GM18907 (cell line): ENCODE measurements around the gene DGCR8.

Source experiments
- ATAC-seq: cut with Tn5 transposase; IDR thresholded peaks from one replicate; pipeline ENCODE4 v1.9.1; 2021; ENCODE audit warnings: mild to moderate bottlenecking, moderate library complexity; ENCODE audit not compliant: unreplicated experiment

Gene DGCR8

DNA sequence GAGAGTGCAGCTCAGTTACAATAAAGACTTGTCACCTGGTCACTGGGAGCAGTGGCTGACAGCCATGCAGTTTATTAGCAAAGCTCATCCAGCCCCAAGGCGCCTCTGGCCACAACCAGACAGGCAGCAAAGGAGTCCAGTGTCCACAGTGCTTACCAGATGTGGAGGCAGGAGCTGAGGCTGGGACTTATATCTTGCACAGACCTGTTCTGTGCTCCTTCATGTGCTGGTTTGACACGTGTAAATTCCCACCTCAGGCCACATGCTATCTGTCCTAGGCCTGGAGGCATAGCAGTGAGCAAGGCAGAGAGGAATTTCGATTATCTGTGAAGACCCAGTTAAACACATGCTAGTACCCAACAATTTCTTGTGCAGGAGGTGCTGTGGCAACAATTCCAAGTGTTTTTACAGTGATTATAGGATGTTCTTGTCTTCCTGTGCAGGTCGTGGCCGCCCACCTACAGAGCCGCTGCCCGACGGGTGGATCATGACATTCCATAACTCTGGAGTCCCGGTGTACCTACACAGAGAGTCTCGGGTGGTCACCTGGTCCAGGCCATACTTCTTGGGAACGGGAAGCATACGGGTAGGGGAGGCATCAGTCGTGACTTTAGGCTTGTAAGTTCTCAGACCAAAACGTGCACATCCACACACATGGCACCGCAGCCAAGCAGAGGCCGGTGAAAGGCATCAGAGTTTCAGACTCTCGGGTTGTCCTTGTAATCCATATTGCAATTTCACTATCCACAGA is 9.4 kb downstream of the DGCR8 start:
- no peak for ATAC-seq

DNA sequence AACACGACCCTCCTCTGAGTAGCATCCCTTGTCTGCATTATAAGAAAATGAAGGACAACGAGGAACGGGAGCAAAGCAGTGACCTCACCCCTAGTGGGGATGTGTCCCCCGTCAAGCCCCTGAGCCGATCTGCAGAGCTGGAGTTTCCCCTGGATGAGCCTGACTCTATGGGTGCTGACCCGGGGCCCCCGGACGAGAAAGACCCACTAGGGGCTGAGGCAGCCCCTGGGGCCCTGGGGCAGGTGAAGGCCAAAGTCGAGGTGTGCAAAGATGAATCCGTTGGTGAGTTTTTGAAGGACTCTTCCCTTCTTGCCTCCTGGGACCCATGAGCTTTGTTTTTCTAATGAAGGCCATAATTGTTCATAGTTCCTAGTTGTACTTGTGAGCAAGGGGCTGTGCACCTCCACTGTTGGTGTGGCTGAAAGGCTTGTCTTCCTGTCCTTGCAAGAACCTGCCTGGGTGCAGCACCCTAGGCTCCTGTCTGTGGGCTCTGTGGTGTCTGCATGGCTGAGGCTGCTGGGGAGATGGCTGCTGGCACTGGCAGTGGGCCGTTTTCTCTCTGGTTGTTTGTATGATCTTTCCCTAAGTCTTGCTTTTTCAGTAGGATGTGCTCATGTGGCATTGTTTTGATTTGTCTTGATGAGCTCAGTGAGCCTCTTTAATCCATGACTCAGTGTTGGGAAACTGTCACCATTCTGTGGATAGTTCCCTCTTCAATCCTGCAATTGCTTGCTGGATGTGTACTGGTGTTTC is 10.1 kb downstream of the DGCR8 start:
- no peak for ATAC-seq

DNA sequence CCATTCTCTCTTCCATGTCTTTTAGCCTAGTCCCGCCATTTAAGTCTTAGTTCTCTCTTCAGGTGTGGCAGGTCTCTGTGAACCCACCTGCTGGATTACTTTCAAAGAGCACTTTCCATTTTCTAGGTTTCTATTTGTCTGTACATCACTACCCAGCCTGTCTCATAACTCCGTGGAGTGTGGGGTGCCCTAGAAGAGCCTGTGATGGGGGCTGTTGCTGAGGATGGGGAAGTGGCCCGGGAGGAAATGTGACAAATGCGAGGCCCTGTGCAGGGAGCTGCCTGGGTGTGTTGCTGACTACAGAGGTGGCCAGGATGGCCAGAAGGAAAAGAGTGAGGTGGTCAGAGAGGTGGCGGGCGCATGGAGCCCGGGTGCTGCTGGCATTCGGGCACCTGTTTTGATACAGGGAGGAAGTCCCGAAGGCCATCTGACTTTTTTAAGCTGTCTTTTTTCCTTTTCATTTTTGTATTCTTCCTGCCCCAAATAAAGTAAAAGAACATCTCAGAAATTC is 10.7 kb downstream of the DGCR8 start:
- ATAC-seq = no peak

DNA sequence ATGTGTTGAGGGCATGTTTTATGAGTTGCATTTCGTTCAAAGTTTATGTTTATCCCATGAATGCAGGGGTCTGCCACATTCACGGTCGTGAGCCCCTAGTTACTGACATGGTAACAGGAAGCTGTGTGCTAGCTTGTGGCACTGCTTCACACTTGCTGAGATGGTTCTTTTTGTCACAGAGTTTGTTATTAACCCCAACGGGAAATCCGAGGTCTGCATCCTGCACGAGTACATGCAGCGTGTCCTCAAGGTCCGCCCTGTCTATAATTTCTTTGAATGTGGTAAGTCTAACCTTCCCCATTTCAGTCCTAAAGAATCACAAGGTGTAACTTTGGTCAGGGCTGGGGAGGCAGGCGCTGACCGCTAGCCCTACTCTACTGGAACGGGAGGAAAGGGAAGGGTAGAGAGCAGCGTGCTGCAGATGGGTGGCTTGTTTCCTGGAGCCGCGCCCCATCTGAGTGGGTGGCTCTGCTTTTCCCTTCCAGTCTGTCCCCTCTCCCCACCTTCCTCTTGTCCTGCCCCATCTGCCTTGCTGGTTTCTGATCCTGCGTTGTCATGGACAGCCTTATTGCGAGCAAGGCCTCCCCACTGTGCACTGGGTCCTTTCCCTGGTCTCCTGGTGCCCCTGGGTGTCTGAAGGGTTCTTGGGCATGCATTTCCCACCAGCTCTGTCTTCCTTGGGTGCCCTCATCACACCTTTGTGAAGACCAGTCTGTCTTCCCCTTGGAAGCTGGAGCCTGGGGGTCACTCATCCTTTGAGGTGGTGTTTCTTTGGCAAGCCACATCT is 11.8 kb downstream of the DGCR8 start:
- no peak for ATAC-seq

DNA sequence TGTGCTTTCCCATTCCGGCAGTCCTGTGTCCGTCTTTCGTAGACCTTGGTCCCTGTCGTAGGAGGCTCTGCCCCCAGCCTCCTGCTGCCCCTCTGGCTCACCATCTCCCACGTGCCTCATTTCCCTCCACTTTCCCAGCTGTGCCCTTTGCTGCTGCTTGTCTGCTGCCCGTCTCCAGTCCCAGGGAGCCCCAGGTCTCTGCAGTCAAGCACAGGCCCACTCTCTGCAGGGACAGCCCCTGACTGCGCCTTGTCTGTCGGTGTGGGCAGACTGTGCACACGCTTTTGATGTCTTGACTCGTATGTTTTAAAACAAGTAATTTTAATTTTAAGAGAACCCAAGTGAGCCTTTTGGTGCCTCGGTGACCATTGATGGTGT is 12.4 kb downstream of the DGCR8 start:
- ATAC-seq = no peak

DNA sequence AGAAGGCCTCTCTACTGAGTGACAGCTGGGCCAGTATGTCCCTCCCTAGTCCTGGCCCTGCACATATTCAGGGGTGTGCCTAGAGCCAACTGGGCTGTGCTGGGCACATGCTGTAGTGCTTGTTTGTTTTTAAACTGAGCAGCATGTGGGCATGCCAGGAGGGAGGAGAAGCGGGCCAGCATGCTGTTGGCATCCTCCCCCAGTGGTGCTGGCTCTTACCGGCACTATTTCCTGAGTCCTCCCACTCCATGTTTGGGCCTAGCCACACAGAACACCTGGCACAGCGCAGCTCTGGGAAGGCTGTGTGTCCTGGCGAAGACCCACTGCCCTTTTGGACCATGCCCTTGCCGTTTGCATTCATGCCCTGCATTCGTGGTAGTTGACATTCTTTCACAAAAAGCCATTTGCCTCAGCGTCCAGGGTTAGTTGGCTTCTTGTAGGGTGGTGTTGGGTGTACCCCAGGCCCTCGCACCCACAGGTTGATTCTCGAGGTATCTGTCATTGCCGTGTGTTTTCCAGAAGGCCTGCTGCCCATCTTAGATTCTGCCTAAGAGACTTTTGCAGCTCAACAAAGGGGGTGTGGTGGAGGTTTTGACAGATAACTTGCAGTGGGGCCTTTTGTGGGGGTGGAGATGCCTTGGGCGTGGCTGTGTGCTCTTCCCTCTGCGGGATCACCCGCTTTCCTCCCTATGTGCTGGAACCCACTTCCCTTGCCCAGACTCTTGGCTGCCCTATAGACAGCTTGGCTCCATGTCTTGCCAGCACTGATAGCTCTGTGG is 13.6 kb downstream of the DGCR8 start:
- no peak for ATAC-seq

DNA sequence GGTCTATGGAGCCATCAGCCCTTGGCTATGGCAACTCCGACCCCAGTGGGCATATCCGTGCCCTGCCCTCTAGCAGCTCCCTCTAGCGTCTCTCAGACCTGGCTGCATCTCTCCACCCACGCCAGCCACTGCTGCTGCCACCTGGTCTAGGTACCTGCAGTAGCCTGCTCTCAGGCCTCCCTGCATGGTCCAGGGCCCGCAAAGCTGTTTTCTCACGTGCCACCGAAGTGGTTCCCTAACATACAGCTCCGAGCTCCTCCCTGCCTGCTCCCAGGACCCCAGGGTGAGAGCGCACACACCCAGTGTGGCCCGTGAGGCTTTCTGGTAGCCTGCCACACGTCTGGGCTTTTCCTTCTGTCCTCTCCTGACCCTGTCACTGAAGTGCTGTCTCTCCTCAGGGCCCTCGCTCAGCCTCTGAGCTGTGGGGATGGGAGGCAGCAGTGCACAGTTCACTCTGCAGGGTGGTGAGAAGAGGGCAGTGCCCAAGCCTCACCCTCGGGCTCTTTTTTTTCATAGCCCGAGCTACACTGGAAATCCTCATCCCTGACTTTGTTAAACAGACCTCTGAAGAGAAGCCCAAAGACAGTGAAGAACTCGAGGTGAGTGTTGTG is 14.3 kb downstream of the DGCR8 start:
- ATAC-seq = no peak

DNA sequence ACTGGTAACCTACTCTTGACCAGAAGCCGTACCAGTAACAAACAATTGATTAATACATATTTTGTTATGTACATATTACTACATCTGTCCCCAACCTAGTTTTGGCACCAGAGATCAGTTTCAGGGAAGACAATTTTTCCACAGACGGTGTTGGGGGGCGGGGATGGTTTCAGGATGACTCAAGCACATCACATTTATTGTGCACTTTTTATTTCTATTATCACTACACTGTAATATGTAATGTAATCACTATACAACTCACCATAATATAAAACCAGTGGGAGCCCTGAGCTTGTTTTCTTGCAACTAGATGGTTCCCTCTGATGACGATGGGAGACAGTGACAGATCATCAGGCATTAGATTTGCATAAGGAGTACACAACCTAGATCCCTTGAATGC is 15.5 kb downstream of the DGCR8 start:
- ATAC-seq = no peak

DNA sequence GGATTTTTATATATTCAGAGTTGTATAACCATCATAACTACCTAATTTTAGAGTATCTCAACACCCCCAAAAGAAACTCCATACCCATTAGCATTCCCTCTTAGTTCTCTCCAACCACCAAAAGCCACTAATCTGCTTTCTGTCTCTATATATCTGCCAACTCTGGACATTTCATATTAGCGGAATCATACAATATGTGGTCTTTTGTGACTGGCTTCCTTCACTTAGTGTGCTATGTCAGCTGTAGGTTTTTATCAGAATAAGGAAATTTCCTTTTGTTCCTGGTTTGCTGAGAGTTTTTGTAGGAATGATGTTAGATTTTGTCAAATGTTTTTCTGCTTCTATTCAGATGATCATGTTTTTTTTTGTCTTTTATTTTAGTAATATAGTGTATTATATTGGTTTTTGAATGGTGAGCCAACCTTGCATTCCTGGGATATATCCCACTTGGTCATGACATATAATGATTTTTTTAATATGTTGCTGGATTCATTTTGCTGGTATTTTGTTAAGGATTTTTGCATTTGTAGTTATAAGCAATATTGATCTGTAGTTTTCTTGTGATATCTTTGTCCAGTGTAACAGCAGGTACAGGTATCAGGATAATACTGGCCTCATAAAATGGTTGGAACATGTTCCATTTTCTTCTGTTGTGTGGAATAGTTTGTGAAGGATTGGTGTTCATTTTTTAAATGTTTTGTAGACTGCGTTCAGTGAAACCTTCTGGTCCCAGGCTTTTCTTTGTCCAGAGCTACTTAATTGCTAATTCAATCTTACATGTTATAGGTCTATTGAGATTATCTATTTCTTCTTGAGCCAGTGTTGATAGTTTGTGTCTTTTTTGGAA is 16.8 kb downstream of the DGCR8 start:
- no peak for ATAC-seq

DNA sequence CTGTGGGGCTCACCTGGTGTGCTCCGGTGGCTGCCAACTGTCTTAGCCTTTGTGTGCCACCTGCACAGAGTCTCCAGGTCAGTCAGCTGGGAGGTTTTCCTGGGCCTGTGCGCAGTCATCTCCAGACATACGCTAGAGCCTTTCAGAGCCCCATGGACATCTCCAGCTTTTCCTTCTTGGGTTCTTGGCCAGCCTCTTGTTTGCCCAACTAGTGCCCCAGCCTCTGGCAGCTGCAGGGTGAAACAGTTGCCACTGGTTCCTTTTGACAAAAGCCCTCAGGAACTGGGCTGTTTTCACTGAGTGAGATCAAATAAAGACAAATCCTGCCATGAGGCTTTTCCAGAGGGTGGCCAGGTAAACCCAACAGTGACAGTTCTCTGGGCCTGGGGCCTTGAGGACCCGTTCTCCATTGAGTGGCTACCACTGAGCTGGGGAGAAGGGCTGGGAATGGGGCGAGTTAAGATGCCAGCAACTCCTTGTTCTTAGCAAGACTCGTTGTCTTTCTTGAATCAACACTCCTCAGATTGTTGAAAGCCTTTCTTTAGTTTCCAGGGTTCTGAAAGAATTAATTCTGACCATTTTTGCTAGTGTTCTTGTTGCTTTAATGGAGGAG is 19.2 kb downstream of the DGCR8 start:
- no peak for ATAC-seq

DNA sequence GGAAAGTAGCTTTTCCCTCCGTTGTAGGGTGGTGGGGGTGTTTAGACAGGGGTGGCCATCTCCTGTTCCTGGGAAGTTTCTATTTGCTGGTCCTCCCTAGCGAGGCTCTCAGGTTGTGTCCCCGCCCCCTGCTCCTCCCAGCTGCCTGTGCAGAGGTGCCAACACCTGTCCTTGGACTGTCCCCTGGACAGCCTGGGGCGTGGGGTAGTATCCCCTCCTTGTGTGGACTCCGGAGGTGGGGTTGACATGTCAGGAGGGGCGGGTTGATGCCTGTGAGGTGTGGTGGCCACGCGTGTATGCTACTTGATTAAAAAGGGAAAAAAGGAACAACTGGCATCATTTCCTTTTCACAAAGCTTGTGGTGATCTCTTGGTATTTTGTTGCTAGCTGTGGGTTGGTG is 21.6 kb downstream of the DGCR8 start:
- ATAC-seq = no peak

DNA sequence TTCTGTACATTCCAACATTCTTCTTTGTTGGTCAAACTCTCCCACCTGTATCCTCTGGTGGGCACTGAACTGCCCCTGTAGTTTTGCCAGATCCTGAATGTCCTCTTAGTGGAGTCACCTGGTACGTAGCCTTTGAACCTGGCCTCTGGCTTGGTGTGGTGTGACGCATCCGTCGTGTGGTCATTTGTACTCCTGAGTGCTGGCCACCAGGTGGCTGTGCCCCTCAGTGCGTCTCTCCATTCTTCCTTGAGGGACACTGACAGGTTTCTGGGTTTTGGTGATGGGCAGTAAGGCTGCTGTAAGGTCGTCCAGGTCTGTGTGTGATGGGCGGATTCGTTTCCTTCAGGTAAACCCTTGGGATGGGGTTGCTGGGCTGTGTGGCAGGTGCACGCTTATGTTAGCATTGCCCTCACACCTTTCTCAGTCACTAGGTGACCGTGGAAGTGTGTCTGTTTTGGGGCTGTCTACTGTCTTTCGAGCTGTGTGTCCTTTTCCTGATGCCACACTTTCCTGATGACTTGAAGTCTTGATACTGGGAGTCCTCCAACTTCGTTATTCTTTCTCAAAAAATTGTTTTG is 22.3 kb downstream of the DGCR8 start:
- no peak for ATAC-seq

DNA sequence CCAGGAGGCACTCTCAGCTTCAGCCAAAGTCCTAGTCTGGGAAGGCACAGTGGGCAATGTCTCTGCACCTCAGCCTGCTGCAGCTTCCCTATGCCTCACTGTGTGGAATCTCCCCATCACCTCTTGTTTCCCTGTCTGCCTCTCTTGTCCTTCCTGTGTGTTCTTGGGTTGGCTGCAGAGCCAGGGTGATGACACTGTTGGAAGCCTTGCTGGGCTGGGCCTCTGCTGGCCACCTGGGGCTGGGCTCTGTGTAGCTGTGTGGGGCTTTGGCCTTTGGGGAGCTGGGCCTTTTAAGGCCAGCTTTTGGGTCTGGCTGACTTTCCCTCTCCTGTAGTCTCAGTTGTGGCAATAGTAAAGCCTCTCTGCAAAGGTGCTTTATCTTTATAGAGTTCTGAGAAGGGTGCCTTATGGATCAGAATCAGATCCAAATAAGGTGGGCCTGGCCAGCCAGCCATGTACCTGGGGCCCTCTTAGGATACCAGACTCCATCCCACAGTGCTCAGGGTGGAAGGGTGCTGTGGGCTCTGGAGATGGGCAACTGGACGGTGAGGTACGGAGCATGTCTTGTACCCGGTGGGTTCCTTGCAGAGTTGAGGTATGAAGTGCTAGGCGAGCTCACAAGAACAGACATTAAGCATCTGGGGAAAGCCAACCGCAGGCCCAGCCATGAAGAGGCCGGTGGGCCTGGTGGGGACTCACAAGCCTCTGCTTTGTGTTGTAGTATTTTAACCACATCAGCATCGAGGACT is 25.6 kb downstream of the DGCR8 start:
- no peak for ATAC-seq

DNA sequence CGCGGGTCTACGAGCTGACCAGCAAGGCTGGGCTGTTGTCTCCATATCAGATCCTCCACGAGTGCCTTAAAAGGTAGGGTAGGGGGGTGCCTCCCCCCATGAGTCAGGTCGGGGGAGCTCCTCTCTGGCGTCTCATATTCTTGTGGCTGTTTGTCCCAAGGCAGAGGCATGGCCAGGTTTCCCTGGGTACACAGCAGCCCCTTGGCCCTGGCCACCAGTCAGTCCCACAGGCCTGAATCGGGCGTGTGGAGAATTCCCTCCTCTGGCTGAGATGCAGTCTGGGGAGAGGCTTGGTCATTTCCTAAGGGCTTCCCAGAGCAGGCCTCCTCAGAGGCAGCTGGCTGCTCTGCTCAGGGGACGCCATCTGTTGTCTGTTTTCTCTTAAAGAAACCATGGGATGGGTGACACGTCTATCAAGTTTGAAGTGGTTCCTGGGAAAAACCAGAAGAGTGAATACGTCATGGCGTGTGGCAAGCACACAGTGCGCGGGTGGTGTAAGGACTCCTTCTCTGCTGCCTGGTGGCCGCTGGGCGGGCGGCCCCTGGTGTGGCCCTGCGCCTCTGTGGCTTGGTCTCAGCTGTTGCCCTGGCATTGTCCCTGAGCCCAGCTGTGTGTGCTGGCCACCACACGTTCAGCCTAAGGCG is 26.3 kb downstream of the DGCR8 start:
- no peak for ATAC-seq

DNA sequence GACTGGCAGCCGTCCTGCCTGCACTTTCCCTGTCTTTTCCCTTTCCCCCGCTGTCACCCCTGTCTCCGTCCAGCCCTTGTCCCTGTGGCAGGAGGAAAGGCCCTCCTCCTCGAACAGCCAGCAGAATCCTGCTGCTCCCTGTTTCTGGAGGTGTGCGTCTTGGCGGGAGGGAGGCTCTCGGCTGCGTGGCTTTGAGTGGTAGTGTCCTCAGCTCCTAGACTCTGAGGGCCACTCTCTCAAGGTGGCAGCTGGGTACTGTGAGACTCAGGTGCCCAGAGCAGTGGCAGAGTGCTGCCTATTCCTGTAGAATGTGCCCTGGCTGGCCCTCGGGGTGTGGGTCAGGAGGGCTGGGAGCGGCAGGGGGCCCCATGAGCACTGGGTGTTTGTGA is 26.8 kb downstream of the DGCR8 start:
- ATAC-seq = no peak

DNA sequence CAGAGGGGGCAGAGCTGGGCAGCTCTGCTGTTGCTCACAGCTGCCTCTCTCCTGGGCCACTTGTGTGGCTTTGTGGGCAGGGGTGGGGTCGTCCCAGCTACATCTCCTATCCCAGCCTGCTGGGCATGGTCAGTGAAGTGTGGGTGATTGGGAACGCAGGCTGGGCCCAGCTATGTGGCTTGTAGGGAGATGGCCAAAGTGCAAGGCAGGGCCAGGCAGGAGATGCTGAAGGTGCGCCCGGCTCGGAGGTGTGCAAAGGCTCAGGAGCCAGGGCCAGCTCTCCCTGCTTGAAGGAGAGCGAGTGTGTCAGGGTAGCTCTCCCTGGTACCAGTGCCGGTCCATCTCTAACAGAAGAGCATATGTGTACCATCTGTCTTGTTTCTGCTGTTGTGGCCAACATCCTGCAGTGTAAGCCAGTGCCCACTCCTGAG is 27.4 kb downstream of the DGCR8 start:
- ATAC-seq = no peak

DNA sequence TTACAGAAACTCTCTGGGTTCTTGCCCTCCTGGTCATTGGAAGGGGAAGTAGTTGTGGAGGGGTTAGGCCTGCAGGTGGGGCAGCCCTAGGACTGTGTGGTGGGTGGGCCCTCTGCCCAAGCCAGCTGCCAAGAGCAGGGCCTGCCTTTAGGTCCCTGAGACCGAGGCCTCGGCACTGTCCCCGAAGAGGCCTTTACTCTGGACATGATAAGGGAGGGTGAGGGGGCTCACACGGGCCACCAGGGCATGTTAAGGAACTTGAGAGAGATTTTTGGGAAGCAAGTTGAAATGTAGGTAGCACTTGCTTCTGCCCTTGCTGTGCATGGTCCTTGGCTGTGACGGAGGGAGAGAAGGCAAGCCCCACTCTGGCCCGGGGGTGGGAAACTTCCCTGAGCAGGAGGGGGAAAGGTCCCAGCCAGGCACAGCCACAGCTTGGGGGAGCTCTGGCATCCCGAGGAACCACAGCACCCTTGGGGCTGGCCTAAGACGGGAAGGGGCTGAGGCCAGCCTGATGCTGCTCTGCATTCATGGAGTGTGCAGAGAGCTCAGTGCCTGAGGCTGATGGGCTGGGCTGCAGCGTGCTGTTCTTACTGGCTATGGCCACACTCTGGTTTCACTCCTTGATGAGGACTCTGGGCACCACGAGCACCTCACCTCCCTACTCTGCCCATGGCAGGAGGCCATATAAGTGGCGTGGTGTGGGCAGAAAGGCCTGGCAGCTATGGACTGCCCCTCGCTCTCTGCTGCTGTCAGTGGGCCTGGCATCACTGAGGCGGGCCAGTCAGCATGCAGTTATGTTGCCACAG is 28.1 kb downstream of the DGCR8 start:
- no peak for ATAC-seq
